ENCODE data around the gene NT5C. TPM values are rescaled to one million over a fixed set of nuclear protein-coding genes. Genes with fewer than 3 reads are reported as not detected.

NT5C gene
- total RNA-seq, 3 donors from 2014 or later: 79.6 to 106 (median 91.4) TPM

DNA sequence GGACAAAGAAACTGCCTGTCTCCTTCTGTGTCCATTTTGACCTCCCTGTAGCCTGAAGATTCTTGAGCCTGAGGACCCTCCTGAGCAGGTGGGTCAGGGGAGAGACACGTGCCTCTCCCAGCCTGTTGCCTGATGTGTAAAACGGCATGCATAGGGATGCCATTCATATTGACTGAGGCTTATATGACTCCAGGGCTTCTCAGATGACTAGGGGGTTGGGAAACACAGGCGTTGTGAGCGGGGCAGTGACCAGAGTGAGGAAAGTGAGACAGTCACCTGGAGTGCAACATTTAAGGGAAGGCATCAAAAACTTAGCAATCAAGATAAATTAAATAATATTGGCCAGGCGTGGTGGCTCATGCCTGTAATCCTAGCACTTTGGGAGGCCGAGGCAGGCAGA is 48.9 kb downstream of the NT5C start:
- DNase-seq (ENCODE audit: low spot score in 2 of 2): no peak
- intact Hi-C loops (cut with DNase I; ENCODE audit: low total_unique reads): no loop called here
- Histone ChIP-seq H3K4me3 (no peak overlapping the region), H3K4me1 (peaks cover 0 to 27% of the 10 kb centered on the region in 2 donors), H3K27me3 (no peaks in the 10 kb centered on the region), H3K9me3 (no peaks in the 10 kb centered on the region), H3K36me3 (no peaks in the 10 kb centered on the region), H3K27ac (no peak overlapping the region)
- TF ChIP-seq CTCF (IDR thresholded peaks at IDR 0.05) (no peak), POLR2A (IDR thresholded peaks at IDR 0.05) (no peak), POLR2AphosphoS5 (IDR thresholded peaks at IDR 0.05) (no peak)

- Histone ChIP-seq H3K27ac (no peak overlapping the region), H3K4me1 (peaks cover 0 to 22% of the 10 kb centered on the region in 2 donors), H3K9me3 (no peaks in the 10 kb centered on the region), H3K4me3 (no peak overlapping the region), H3K36me3 (no peaks in the 10 kb centered on the region), H3K27me3 (no peaks in the 10 kb centered on the region)
- no peak for DNase-seq (ENCODE audit: low spot score in 2 of 2)
- no peak for TF ChIP-seq POLR2A (IDR thresholded peaks at IDR 0.05)
- no peak for TF ChIP-seq POLR2AphosphoS5 (IDR thresholded peaks at IDR 0.05)
- no peak for TF ChIP-seq CTCF (IDR thresholded peaks at IDR 0.05)
- intact Hi-C loops (cut with DNase I; ENCODE audit: low total_unique reads): no loop called here
Measured at GRCh38 chr17:75081611-75082540, 49.7 kb downstream of the NT5C start.

Other genes with a start within 250 kb of the NT5C start
- gene FADS6, start 238.1 kb downstream of the NT5C start, total RNA-seq: under 1 TPM in 2 of 3 donors, not detected in 1; 0.33 to 0.80 TPM
- gene USH1G, start 208.5 kb downstream of the NT5C start, total RNA-seq: not detected
- under 1 TPM in 1 of 3 donors, not detected in 2; 0.33 TPM for gene OTOP2, start 207.5 kb downstream of the NT5C start, total RNA-seq
- gene OTOP3, start 195.8 kb downstream of the NT5C start, total RNA-seq: not detected
- 10 to 100 TPM in 2 of 3 donors, 1 to 10 TPM in 1; 6.1 to 46.5 (median 37.3) TPM for gene HID1, start 159.0 kb downstream of the NT5C start, total RNA-seq
- 10 to 100 TPM in 1 of 3 donors, 1 to 10 TPM in 2; 8.0 to 13.1 (median 9.2) TPM for gene CDR2L, start 144.1 kb downstream of the NT5C start, total RNA-seq
- 10 to 100 TPM; 38.6 to 48.6 (median 44.6) TPM for gene MRPL58, start 119.1 kb downstream of the NT5C start, total RNA-seq
- gene ATP5PD, start 84.8 kb downstream of the NT5C start, total RNA-seq: 100 to 1,000 TPM; 190 to 268 (median 222) TPM
- gene KCTD2, start 84.5 kb downstream of the NT5C start, total RNA-seq: 10 to 100 TPM; 23.5 to 28.4 (median 24.6) TPM
- 10 to 100 TPM in 2 of 3 donors, 1 to 10 TPM in 1; 9.0 to 19.8 (median 18.4) TPM for gene SLC16A5, start 43.8 kb downstream of the NT5C start, total RNA-seq
- gene ARMC7, start 21.8 kb downstream of the NT5C start, total RNA-seq: 1 to 10 TPM; 3.4 to 6.7 (median 5.6) TPM
- 10 to 100 TPM in 2 of 3 donors, 1 to 10 TPM in 1; 9.9 to 30.5 (median 24.9) TPM for gene JPT1, start 22.8 kb upstream of the NT5C start, total RNA-seq
- gene SUMO2, start 51.2 kb upstream of the NT5C start, total RNA-seq: 10 to 100 TPM; 68.8 to 78.6 (median 74.6) TPM
- gene NUP85, start 73.9 kb upstream of the NT5C start, total RNA-seq: 10 to 100 TPM; 37.1 to 40.2 (median 37.7) TPM
- gene GGA3, start 129.9 kb upstream of the NT5C start, total RNA-seq: 10 to 100 TPM; 20.0 to 35.0 (median 32.8) TPM
- 10 to 100 TPM; 37.0 to 46.5 (median 40.1) TPM for gene MRPS7, start 130.1 kb upstream of the NT5C start, total RNA-seq
- gene MIF4GD, start 139.5 kb upstream of the NT5C start, total RNA-seq: 10 to 100 TPM; 26.2 to 38.7 (median 28.8) TPM
- gene SLC25A19, start 157.7 kb upstream of the NT5C start, total RNA-seq: 10 to 100 TPM; 11.4 to 13.8 (median 12.3) TPM